ENCODE results near the gene SLC66A1.
A peak's percentile ranks its signal among the peaks of the same experiment; 100 is the strongest.

DNA sequence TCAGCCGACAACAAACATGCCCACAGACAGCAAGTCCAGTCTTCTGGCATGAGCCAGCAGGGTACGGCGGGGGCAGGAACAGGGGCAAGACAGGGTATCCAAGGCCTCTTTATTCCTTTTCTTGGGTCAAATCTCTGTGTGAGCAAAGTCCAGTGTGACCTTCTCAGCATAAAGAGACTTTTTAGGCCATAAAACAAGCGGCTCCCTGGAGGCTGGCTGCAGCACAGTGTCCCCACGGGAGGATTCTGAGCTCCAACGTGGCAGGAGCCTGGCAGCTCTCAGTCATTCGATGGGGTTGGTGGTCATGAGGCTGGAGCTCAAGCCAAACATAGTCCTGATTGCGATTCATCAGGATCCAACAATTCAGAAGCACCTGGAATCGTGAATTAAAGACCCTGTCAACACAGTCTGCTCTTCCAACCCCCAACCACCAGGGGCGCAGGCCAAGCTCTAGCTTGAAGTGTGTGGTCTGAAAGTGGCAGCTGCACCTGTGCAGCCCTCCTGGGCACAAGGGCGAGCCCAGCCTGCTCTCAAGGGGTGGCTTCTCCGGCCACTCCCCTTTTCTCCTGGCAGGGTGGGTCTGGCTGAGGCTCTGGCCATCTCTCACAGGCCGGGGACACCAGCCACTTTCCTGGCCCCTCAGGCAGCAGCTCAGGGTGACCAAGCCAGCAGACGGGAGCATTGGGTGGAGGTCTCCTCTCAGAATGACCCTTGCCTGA is 62.1 kb downstream of the SLC66A1 start:
- TF ChIP-seq CTCF (IDR thresholded peaks at IDR 0.05): peak in 3 of 6 experiments; percentile 17 to 24 (median 17)
- TF ChIP-seq POLR2A (IDR thresholded peaks at IDR 0.05): no peak
- no peak for TF ChIP-seq POLR2AphosphoS5 (IDR thresholded peaks at IDR 0.05)
- TF ChIP-seq EP300 (IDR thresholded peaks at IDR 0.05): no peak
